GM19043 (cell line): Measurements from ENCODE around the gene ZNF394.

Source experiments
- ATAC-seq: cut with Tn5 transposase; IDR thresholded peaks from one replicate; pipeline ENCODE4 v1.9.1; 2021; ENCODE audit warnings: low read depth; ENCODE audit not compliant: unreplicated experiment

The ZNF394 gene

DNA sequence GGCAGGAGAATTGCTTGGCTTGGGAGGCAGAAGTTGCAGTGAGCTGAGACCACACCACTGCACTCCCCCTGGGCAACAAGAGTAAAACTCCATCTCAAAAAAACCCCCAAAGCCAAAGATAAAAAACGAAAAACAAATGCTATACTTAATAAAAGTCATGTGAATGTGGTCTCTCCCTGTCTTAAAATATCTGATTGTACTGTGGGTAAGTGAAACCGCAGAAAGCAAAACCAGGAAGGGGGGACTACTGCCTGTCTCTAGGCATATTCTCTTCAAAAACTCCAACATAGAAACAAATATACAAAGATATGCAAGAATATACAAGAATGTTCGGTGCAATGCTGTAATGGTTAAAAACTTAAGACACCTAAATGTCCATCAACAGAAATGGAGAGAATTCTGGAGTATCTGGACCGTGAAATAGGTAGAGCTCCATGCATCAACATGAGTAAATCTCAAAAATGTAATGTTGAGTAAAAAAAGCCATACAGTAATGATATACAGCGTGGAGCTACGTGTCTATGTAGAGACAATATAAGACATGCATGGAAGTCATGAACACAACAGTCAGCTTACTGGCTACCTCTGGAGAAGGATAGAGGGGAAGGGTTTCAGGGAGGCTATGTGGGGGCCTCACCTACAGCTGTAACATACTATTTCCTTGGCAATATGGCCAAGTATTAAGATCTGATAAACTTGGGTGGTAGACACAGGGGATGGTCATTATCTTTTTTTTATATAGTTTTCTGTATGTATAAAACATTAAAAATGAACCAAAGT is 2.1 kb downstream of the ZNF394 start:
- no peak for ATAC-seq

DNA sequence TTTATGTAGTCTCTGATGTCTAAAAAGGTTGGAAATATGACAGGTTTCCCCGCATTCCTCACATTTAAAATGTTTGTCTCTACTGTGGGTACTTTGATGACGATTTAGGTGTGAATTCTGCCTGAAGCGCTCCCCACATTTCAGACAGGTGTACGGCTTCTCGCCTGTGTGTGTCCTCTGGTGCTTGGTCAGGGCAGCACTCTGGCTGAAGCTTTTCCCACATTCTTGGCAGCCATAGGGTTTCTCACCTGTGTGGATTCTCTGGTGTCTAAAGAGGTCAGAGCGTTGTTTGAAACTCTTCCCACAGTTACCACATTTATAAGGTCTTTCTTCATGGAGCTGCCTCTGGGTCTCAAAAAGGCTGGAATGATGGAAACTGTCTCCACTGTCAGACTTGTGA is 6.3 kb downstream of the ZNF394 start:
- no peak for ATAC-seq

DNA sequence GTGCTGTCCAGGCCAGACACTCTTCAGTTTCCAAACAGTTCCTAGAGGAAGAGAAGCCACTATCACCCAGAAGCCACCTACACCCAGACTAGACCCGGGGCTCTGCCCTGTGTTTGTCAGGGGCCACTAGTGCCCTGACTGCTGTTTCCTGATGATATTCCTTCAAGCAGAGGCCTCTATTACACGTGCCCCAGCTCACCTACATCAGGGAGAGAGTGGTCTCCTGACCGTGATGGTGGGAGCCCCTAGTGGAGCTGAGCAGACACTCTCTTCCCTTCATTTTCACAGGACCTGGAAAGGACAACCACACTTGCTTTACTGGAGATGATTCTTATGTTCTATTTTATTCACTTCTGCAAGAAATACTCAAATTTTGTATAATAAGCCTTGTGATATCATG is 9.2 kb downstream of the ZNF394 start:
- no peak for ATAC-seq

DNA sequence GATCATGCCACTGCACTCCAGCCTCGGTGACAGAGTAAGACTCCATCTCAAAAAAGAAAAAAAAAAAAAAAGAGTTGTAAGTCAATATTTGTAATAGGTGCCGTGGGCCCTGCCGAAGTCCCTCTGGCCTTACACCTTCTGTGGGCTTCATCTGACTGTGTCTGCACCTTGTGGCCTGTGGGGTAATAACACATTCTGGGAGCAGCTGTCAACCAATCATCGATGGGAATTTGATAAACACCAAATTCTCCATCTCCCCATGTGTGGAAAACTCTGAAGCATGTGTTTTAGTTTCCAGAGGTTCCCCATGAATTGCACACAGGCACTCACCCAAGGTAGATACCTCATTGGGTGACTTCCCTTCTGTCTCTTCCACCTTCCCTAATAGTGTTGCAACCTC is 10.8 kb downstream of the ZNF394 start:
- no peak for ATAC-seq

- no peak for ATAC-seq
These were observed 15.0 kb downstream of the ZNF394 start for GRCh38 chr7:99485094-99485493.

DNA sequence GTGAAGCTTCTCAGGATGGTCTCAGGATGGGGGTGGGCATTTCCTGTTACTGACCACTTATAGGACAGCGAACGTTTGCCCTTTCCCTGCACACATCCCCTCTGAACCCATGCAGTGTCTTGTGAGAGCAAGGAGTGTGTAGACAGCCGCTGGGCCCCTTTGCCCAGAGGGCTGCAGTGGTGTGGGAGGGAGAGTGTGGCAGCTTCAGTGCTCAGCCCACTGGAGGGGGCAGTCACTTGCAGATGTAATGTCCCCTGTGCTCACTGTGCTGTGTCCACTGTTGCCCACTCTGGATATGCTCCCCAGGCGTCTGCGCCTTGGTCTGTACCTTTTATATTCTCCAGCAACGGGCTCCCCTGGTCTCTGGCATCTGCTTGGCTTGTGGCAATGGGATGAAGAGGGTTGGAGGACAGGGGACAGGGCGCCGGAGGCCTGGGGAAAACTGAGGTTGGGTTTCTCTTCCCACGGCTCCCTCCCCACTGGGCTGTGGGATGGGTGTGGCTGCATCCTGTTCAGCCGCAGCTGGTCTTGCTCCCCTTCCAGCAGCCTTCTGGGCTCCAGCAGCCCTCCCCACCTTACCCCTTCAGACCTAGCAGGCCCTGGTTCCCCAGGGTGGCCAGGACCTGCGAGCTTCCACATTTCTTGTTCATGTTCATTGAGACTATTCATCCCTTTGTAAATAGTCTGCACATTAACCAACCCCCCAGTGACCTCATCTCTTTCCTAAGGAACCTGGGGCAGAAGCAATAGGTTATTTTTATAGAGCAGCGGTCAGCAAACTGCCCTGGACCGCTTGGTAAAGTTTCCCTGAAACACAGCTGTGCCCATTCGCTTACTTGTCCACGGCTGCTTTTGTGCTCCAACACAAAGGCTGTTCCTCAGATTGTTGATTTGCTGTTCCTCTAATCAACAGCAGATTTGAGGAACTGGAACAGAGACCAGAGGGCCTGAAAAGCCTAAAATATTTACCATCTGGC is 21.3 kb downstream of the ZNF394 start:
- no peak for ATAC-seq

DNA sequence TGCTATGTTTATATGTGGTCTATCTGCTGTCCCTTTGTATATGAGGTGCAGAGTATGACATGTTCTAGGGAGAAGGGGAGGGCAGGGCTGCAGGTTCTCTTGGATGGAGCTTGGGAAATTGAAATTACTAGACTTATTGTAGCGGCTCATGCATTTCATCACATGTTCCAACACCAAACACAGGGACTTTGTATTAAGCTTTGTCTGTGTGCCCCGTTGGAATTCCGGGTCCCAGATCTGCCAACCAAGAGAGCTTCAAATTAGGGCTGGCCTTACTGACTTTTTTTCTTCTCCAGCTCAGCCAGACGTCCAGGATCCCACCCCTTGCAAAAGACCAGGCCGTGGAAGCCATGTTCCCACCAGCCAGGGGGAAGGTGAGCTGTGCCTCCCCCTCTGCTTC is 24.0 kb downstream of the ZNF394 start:
- no peak for ATAC-seq

- ATAC-seq: no peak
These were observed 26.8 kb downstream of the ZNF394 start for GRCh38 chr7:99473315-99473596.

- peak; percentile 92 for ATAC-seq
These were observed 27.3 kb downstream of the ZNF394 start, which contains the start of gene ZNF789 for GRCh38 chr7:99472561-99473314. Gene ZNF789, plus strand, starts transcription at chr7:99472890. Its CDS starts 3,567 bp downstream, at chr7:99476457.

DNA sequence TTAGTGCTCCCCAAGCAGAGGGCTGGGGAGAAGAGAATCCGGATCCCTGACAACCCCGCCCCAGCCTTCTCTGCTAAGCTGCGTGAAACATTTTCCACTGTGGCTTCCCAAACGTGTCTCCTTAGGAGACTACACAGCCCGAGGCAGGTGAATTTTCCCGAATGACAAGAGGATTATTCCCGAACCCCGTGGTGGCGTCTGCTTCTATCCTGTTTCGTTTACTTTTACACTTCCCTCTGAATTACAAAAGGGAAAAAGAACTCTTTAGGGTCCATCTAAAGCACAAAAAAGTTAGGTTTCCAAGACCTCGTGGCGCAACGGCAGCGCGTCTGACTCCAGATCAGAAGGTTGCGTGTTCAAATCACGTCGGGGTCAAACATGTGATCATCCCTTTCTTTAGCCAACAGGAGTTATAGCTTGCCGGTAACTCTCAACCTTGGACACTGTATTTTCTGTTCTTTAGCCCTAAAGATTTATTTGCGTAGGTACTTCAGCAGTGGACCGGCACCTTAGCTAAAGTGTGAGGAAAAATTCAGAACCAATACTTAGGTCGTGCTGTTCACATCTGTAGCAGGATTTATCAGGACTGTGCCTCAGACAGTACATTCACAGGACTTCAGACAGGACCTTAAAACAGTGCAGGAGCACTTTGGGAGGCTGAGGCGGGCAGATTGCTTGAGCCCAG is 30.6 kb downstream of the ZNF394 start:
- ATAC-seq: no peak

GRCh38 chr7:99468336-99468918 is 31.7 kb downstream of the ZNF394 start:
- no peak for ATAC-seq

DNA sequence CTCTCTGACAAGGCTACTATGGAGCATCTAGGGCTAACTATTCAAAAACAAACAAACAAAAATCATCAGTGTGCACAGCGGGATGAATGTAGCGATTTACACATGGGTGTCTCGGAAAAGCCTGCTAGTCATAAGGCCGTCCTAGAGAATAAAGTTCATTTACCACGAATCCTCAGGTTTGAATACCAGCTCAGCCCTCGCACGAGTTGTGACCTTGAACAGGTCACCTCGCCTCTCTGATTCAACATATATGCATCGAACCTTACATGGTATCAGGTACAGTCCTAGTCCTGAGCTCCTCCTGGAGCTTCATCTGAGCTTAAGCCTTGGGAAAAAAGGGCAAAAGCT is 34.7 kb downstream of the ZNF394 start:
- no peak for ATAC-seq

DNA sequence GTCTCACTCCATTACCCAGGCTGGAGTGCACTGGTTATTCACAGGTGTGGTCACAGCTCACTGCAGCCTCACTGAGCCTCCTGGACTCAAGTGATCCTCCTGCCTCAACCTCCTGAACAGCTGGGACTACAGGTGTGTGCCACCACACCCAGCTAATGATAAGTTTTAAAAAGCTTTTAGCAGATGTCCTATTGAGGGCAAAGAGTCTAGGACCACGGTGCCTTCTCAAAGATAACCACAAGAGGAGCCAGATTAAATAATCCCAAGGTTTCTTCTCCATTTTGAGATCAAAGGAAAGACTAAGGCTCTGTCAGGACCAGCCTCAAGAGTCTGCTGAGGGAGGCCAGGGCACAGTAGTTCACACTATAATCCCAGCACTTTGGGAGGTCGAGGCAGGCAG is 38.9 kb downstream of the ZNF394 start:
- ATAC-seq: no peak

DNA sequence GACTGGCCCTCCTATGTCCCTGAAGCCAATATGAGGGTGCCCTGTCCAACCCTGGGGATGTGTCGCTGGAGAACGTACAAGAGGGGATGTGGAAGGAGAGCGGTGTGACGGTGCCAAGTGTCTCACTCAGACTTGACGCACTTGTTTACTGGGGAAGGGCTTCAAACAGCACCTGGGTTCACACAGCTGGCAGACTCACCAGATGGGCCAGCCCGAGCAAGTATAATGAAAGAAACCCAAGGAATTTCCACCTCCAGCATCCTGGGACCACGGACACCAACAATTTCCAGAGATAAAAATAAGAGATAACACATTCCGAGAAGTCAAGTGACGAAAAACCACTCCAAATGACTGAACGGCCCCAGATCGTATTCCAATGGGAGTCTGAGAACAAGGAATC is 39.4 kb downstream of the ZNF394 start:
- no peak for ATAC-seq

DNA sequence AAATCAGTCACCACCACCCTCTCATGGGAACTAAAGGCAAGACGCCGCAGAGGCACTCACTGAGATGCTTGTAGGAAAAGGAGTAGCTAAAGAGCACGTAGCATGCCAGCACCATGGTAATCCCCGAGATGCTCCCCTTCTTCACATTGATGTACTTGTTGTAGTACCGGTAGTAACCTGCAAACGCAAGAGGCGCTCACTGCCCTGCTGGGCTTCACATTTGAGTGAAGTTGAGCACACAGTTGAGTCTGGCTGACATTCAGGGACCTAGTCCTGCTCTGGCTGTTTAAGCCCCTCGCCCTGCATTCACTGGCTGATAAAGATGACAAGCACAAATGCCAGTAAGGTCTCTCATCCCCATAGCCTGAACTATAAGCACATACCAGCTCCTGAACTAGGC is 41.0 kb downstream of the ZNF394 start:
- ATAC-seq: no peak

DNA sequence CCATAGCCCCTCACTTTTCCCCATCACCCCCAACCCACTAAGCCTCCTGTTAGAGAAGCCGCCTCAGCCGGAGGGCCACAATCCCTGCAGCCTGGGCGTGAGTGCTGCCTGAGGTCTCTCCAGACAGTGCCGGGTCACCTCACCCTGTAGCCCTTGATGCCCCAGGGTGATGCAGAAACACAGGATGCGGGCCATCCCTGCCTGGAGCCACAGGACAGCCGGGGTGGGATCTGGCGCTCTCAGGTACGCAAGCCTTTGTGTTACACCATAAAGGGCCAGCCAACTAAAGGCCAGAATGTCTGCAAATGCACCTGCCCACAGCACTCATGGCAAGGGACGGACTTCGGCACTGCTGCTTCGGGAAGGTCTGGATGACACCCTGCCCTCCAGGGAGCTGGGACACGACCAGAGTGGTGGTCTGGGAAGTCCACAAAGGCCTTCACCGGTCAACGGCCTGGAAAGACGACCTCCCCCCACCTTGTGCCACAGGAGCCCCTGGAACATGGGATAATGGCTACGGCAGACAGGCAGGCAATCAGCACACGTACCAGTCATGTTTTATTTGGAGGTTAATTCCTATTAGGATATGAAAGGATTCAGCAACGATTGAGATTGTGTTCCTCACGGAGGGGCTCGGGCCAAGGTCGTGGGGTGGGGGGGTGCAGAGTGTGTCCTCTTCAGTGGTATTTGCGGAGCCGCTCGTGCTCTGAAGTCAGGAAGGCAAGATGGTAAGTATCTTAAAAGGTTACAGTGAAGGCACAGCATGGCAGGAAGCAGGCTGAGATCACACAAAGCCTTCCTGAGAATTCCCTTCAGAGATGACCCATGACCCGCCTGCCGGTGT is 42.2 kb downstream of the ZNF394 start:
- no peak for ATAC-seq

GRCh38 chr7:99457050-99457649 is 42.9 kb downstream of the ZNF394 start:
- no peak for ATAC-seq

- ATAC-seq: no peak
These were observed 43.8 kb downstream of the ZNF394 start for GRCh38 chr7:99456288-99456687.

DNA sequence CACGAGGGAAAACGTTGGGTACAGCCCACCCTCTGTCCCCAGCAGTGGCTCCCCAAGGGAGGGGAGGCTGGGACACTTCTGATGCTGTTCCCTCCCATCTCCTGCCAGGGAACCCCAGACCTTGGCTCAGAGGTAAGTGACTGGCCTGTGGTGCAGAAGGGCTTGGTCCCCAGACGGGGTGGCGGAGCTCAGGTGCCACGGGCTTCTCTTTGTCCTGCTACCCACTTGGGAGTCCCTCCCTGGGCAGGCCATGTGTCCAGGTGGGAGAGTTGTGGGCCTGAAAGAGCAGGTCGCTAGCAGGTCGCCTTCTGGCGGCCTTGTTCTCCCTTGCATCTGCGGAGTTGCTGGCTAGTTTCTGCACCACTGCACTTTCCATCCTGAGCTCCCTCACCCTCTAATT is 44.2 kb downstream of the ZNF394 start:
- no peak for ATAC-seq
